Measurements from ENCODE around the gene SH3BP4.

The SH3BP4 gene

GRCh38 chr2:234967201-234967869 lies 15.5 kb downstream of the SH3BP4 start:
- no peak for DNase-seq (ENCODE audit: low spot score)

DNA sequence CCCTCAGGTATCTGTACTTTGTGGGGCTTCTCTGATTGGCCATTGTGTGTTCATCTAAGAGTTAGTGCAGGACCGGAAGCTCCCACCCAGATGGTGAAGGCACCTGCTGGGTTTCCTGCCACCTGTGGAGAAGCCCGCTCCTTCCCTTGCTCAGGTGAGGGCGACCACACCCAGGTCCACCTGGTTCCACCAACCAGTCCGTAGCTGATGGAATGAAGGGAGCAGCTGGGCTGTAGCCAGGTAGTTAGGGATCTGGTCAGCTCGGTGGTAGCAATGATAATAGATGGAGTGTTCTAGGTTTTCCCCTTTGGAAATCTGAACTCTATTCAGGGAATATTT lies 16.0 kb downstream of the SH3BP4 start:
- DNase-seq (ENCODE audit: low spot score), result no peak

- DNase-seq (ENCODE audit: low spot score), result no peak
These were observed 17.0 kb downstream of the SH3BP4 start for GRCh38 chr2:234968631-234969305.

- DNase-seq (ENCODE audit: low spot score), result no peak
These were observed 17.7 kb downstream of the SH3BP4 start for GRCh38 chr2:234969306-234970098.

- DNase-seq (ENCODE audit: low spot score), result no peak
These were observed 18.3 kb downstream of the SH3BP4 start for GRCh38 chr2:234970099-234970440.

DNA sequence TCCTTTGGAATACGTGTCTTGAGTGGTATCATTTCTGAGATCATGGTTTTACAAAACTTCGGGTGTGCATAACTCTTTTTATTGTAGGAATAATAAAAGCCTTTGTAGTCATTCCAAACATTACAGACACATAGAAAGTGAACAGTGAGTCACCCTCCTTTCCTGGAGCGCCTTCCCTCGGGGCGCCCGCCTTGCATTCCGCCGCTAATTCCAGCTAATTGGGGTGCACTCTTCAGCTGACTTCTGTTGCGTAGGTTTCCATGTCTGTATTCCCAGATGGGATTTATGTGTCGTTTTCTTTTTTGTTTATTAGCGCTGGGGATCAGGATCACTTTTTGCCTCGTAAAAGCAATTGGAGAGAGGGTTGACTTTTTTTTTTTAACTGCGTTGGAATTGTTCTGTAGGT lies 18.7 kb downstream of the SH3BP4 start:
- DNase-seq (ENCODE audit: low spot score), result no peak

DNA sequence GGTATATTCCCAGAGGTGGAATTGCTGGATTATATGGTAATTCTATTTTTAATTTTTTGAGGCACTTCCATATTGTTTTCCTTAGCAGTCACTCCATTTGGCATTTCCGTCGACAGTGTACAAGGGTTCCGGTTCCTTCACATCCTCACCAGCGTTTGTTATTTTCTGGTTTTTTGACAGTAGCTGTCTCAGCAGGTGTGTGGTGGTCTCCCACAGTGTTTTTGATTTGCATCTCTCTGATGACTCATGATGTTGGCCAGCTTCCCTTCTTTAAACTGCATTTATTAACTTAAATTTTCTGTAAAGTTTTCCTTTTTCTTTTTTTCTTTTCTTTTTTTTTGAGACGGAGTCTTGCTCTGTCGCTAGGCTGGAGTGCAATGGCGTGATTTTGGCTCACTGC lies 19.7 kb downstream of the SH3BP4 start:
- no peak for DNase-seq (ENCODE audit: low spot score)

- DNase-seq (ENCODE audit: low spot score), result no peak
These were observed 21.2 kb downstream of the SH3BP4 start for GRCh38 chr2:234973008-234973407.

DNA sequence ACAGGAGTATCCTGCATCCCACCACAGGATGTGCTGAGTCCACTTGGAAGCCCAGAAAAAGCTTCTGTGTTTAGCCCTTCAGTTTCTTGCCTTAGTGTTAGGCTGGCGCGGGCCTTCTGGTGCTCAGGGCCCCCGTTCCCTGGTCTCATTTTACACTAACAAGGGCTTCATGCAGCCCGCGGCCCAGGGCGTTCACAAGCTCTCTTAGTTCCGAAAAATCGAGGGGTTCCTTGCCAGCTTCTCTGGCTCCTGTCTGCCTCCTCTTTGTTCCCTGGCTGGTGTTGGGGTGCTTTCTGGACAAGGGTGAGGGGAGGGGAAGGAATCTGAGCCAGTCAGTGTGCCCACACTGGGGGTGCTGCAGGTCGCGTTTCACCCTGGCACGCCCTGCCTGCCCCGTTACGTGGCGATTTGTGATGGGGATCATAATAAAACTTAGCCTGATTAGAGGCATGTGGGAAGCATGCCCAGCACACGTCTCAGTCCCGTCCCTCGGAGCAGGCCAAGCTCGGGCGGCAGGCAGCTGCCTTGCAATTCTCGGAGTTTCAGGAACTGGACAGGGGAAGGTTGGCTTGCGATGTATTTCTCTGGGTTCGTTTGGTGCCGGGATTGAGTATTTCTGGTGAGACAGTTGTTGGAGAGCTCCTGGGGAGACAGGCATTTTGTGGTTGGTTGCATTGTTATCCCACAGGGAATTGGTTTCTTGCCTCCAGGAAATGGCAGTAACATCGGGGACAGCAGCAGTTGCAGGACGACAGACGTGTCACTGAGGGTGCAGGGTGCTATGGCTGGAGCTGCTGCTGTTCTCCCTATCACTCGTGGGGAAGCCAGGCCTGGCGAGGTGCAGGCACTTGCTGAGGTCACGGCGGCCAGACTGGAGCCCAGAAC lies 22.9 kb downstream of the SH3BP4 start:
- no peak for DNase-seq (ENCODE audit: low spot score)

- DNase-seq (ENCODE audit: low spot score), result no peak
These were observed 23.8 kb downstream of the SH3BP4 start for GRCh38 chr2:234975611-234976010.

GRCh38 chr2:234976479-234977227 lies 24.8 kb downstream of the SH3BP4 start:
- no peak for DNase-seq (ENCODE audit: low spot score)

DNA sequence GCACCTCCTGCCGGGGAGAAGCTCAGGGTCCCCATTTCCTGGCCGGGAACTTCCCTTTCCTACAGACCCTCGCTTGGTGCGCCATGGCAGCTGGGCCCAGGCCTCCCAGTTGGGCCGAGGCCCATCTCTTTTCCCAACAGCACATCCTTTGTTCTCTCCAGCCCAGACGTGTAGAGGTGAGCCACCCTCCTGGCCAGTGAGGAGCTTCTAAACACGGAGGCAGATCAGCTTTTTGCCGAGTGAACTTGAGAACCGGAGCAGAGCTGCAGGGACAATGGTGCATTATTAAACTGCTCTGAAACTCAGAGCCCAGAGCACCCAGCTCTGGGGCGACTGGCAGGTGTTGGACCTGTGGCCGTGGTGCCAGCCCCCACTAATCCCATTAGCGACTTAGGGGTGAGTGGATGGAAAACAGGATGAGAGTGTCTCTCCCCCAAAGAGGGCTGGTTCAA lies 25.4 kb downstream of the SH3BP4 start:
- no peak for DNase-seq (ENCODE audit: low spot score)

GRCh38 chr2:234978466-234979203 lies 26.8 kb downstream of the SH3BP4 start:
- DNase-seq (ENCODE audit: low spot score), result no peak

- no peak for DNase-seq (ENCODE audit: low spot score)
These were observed 27.7 kb downstream of the SH3BP4 start for GRCh38 chr2:234979204-234980167.

- DNase-seq (ENCODE audit: low spot score), result peak; percentile 34
These were observed 28.8 kb downstream of the SH3BP4 start for GRCh38 chr2:234980451-234981187.

GRCh38 chr2:234981197-234982095 lies 29.6 kb downstream of the SH3BP4 start:
- peak; percentile 99 for DNase-seq (ENCODE audit: low spot score)

DNA sequence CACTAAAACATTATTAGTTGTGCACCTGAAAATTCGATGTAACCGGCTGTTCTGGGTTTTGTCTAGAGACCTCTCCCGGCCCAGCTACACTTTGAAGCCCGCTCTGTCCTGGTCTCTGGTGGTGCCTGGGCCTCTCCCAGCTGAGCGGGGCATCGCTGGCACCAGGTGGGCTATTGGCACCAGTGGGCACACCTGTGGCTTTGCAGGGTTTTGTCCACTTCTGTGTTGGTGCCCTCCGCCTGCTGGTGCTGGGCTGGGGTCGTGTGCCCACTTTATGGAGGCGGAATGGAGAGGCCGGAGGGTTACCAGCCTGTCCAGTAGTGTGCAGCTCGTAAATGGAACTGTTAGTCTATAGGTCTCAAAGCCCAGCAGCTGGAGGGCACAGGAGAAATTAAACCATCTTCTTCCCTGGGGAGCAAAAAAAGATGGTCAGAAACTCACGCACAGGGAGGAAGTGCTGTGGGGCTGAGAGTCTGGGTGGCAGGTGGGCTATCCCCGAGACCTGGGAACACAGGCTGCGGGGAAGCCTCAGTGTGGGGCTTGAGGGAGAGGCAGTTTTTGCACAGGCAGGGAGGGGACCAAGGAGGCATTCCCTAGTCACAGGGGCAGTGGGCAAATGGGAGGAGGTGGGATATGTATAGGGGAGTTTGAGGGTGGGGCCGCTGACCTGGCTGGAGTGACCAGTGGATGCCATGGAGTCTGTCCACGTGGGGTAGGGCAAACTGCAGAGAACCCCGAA lies 30.4 kb downstream of the SH3BP4 start:
- DNase-seq (ENCODE audit: low spot score), result no peak
